LHCN-M2 (cell line): Measurements from ENCODE around the gene KMT5C. TPM values are rescaled to one million over a fixed set of nuclear protein-coding genes. Genes with fewer than 3 reads are reported as not detected.
A peak's percentile ranks its signal among the peaks of the same experiment; 100 is the strongest.

Experiments used
- DNase-seq: peaks from one replicate; pipeline ENCODE4 v3.0.0-alpha.2; 2012; ENCODE audit warnings: low read depth
- total RNA-seq: library from RNA; depleted of rRNA; stranded (reverse); fragments of >200 nt; gene quantifications from 2 replicates; pipeline ENCODE4 v1.2.3, GENCODE V29; 2014

The KMT5C gene
- total RNA-seq, 1 experiment from 2014 or later: 14.8 TPM

DNA sequence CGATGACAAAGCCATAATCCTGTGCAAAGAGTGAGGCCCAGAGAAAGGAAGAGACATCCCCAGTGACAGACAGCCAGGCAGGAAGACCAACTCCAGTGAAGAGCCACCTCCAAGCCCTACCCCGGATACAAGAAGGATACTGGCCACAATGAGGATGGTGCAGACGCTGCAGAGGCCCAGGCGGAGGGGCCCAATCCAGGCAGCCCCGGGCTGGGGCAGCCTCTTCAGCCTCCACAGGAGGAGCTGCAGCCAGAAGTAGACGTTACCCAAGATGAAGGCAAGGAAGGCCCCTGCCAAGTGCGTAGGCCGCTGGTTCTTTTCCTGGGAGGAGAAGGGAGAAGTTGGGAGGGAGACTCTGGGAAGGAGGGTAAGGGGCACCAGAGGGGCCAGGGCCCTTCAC, 23.0 kb upstream of the KMT5C start:
- DNase-seq: no peak

DNA sequence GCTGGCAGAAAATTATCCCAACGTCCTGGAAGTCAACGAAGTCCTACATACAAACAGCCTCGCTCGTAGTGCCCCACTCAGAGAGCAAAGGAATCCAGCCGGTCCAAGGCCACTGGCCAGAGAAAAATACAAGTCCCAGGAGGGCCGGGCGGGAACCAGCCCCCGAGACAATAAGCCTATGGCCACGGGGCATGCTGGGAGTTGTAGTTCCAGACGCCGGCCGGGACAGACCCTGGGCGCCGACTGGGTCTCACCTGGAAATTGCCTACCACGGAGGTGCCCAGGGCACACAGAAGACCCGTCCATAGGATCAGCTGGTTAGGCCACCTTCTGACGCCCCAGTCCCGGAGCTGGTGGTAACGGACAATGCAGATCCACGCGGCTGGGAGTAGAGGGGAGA, 19.9 kb upstream of the KMT5C start:
- no peak for DNase-seq

GRCh38 chr19:55320844-55321419, 18.7 kb upstream of the KMT5C start:
- DNase-seq: no peak

DNA sequence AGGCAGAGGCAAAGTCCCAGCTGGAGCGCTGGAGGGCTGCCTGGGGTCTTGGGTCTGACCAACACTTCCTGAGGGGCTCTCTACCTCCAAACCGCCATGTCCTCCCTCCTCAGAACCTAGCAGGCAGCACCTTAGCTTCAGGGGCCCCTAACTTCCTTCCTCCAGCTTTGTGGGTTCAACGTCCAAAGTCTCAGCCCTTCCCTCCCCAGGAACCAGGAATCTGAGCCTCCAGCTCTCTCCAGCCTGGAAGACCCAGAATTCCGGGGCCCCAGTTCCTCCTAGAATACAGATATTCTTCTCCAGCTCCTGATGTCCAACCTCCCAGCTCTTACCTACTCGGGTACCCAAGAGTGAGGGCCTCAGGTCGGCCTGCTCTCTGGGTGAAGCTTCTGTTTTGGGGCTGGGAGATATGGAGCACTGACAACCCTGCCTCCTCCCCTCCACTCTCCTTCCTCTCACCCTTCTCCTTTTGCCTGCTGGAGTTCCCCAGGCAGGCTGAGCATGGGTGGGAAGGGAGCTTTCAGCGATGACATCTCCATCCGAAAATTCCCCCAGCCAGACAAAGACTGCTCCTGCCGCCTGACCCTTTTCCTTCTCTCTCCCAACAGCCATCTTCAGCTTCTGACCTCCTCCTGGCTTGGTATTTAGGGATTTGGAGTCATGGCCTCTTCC, 18.1 kb upstream of the KMT5C start:
- no peak for DNase-seq

DNA sequence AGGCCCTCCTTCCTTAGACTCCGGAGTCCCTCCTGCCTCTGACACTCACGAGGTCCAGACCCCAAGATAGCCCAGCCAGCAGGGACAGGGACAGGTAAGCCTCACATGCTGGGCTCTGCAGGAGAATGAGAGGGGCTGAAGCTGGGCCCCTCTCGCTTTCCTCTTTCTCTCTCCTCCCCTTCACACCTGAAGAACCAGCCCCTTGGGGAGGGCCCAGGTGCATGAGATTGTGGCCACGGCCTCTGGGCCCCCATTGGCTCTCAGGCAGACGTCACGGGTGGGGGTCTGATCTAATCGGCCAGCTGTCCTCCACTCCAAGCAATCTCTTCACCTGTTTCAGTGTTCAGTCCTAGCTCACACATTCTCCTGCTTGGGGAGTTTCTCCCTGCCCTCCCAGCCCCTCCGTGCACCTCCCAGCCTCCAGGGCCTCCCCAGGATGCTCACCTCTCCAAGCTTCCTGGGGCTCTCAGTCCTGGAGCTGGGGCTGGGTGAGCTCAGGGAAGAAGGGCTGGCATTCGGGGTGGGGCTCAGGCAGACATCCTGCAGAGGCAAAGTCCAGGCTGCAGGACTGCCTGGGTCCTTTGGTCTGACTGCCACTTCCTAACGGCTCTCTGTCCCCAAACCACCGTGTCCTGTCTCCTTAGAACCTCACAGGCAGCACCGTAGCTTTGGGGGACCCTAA, 17.3 kb upstream of the KMT5C start:
- no peak for DNase-seq

GRCh38 chr19:55324662-55325061, 15.0 kb upstream of the KMT5C start:
- no peak for DNase-seq

GRCh38 chr19:55325172-55325571, 14.5 kb upstream of the KMT5C start, which contains the start of gene TMEM150B:
TSS of gene TMEM150B (minus strand) at chr19:55325341. CDS start at chr19:55321036, 4,305 bp downstream.
- no peak for DNase-seq

DNA sequence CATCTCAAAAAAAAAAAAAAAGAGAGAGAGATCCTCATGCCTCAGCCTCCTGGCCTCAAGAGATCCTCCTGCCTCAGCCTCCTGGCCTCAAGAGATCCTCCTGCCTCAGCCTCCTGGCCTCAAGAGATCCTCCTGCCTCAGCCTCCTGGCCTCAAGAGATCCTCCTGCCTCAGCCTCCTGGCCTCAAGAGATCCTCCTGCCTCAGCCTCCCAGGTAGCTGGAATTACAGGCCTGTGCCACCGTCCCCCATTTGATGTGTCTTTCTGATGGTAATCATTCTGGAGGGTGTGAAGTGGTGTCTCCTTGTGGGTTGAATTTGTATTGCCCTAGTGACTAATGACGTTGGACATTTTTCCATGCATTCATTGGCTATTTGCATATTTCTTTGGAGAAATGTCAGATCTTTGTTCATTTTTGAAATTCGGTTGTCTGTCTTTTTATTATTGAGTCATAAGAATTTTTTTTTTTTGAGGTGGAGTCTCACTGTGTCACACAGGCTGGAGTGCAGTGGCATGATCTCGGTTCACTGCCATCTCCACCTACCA, 10.8 kb upstream of the KMT5C start:
- DNase-seq: peak; percentile 38

DNA sequence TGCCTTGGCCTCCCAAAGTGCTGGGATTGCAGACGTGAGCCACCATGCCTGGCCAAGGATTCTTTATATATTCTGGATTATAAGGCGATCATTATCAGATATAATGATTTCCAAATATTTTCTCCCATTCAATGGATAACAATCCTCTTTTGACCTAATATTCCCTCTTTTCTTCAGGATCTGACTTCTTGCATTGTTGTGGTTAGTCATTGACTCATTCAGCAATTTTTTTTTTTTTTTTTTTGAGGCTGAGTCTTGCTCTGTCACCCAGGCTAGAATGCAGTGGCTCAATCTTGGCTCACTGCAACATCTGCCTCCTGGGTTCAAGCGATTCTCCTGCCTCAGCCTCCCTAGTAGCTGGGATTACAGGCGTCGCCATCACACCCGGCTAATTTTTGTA, 9.9 kb upstream of the KMT5C start:
- DNase-seq: peak; percentile 52

DNA sequence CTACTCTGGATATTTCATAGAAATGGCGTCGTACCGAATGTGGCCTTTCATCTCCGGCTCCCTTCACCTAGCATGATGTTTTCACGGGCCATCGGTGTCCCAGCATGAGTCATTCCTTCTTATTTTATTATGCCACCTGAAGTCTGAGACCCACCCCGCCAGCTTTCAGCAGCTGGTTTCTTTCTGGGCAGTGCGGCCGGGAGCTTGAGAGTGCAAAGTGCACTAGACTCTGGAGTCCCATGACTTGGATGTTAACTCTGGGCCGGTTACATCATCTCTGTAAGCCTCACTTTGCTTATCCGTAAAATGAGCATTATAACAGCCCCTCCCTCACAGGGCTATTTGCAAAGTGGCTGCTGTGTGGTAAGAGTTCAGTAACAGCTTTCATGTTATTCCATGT, 5.8 kb upstream of the KMT5C start:
- no peak for DNase-seq

DNA sequence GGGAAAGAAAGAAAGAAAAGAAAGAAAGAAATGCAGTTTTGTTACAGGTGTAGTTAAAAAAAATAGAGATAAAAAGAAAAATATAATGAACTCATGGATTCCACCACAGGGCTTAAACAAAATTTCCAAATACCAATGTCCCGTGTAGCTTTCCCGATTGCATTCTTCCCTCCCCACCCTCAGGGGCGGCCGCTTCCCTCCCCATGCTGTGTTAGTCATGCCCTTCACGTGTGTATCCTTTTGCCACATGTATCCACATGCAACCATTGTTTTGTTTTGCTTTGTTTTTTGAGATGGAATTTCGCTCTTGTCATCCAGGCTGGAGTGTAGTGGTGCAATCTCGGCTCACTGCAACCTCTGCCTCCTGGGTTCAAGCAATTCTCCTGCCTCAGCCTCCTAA, 3.6 kb upstream of the KMT5C start:
- DNase-seq: peak; percentile 51

DNA sequence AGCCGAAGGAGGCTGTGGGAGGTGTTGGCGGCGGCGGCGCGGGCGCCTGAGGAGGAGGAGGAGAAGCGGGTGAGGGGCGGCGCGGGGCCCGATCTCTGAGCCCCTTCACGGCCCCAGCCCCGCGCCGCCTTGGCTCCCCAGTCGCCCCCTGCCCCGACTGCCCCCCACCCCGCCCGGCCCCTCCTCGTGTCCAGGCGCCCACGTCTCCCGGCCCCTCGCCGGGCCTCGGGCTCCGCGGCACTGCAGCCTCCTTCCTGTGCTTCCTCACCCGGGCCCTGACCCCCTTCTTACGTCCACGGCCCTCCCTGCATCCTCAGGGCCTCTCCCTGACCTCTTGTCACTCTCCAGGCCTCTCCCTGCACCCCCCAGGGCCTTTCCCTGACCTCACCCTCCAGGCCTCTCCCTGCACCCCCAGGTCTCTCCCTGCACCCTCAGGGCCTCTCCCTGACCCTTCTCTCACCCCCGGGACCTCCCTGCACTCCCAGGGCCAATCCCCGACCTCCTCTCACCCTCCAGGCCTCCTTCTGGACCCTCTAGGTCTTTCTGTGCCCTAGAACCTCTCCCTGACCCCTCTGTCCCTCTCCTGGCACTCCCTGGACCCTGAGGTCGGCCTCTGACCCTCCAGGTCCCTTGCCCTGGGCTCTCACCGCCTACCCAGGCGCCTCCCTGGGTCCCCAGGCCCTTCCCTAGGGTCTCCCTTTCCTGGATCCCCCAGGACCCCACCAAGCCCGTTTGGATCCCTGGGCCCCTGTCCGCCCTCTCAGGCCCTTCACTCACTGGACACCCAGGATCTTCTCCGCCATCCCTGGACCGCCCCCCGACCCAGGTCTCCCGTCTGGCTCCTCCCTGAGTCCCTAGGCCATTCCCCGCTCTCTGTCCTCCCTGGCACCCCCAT, 460 bp downstream of the KMT5C start:
- DNase-seq: no peak

GRCh38 chr19:55340784-55341147, 1.1 kb downstream of the KMT5C start:
- no peak for DNase-seq

DNA sequence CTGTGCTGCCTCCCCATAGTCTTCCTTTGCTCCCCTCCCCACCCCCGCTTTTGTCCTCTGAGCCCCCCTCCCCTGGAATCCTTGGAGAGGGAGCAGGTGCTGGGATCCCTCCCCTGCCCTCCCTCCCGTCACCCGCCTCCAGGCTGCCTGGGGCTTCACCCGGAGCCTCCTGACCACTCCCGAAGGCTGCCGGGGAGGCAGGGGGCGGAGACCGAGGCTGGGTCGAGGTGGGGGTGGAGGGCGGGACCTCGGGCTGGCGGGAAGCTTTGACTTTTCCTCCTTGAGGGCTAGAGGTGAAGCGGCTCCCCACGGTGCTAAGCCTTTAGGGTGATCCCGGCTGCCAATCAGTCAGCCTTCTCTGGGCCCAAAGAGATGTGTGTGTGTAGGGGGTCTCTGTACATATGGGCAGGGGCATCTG, 1.5 kb downstream of the KMT5C start:
- DNase-seq: peak; percentile 73

DNA sequence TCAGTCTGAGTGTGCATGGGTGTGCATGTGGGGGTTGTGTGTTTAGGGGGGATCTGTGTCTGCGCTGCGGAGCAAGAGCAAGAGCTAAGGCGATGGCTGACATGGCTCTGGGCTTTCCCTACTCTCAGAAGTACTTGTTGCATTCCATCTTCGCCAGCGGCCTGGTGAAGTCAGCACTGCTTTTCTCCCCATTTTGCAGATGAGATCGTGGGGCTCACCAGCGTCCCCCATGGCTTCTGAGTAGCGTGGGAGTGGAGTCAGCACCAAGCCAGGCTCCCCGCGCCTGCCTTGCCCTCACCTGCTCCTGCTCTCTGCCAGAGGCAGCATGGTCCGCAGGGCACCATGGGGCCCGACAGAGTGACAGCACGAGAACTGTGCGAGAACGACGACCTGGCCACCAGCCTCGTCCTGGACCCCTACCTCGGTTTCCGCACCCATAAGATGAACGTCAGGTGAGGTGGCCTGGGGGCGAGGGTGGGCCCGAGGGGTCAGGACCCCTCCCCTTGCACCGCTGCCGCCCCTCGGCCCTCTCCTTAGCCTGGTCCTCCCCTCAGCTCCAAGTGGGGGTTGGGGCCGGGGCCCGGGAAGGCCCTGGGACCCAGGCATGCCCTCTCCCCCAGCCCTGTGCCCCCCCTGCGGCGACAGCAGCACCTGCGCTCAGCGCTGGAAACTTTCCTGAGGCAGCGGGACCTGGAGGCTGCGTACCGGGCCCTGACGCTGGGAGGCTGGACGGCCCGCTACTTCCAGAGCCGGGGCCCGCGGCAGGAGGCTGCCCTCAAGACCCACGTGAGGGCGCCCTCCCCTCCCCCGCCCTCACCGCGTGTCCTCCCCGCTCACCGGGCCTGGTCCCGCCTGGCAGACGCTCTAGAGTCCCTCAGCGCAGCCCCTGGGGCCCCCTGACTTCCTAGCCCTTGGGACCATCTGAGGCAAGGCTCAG, 2.2 kb downstream of the KMT5C start:
- DNase-seq: no peak

GRCh38 chr19:55344444-55344843, 4.8 kb downstream of the KMT5C start:
- peak; percentile 90 for DNase-seq

DNA sequence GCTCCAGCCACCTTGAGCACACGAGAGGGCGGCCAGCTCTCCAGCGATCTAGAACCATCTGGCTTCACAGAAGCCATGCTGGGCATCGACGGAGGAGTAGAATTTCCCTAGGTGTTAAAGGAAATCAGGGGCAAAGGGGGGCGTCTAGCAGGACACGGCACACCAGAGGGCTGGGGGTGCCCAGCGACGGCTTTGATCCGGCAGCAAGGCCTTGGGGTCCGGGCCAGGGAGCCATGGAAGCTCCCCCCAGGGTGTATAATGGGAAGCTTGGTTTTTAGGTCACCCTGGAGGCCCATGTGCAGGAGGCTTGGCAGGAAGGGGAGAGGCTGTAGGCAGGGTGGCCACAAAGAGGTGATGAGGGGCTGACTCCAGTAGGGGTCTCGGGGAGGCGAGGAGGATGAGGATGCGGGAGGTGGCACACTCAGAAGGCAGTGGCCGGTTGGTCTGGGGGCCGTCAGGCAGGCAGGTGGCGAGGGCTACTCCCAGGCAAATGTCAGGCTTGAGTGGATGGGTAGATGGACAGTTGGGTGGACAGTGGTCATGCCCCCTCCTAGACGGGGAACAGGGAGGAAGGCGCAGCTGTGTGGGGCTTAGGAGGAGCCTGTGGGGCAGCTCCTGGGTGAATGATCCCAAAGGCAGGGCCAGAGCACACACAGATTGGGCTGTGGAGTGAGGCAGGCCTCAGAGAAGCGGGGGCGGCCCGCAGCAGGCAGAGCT, 5.6 kb downstream of the KMT5C start:
- no peak for DNase-seq

DNA sequence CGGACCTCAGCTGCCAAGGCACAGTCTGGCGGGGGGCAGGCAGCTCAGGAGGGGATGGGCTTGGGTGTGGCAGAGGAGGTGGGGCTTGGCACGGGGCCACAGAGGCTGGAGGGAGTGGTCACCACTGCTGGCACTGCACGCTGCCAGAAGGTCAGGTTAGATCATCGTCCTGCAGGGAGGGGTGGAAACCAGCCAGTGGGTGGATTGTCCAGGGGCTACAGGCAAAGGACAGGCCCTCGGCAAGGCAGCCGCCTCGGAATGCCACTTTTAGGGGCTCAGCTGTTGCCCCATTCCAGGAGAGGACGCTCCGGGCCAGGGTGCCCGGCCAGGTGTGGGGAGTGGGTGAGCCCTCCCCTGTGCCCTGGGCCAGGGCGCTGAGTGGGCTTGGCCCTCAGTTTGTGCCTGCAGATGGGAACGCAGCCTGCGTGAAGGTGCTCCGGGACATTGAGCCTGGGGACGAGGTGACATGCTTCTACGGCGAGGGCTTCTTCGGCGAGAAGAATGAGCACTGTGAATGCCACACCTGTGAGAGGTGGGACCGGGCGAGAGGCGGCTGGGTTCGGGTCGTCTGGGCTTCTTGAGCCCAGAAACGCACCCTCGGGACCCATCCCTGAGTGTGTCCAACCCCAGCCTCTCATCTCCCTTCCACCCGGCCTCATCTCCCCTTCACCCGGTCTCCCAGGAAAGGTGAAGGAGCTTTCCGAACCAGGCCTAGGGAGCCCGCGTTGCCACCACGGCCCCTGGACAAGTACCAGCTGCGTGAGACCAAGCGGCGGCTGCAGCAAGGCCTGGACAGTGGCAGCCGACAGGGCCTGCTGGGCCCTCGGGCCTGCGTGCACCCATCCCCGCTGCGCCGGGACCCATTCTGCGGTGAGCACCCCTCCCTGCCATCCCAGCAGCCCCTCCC, 6.4 kb downstream of the KMT5C start:
- peak; percentile 45 for DNase-seq
